HG02763 (cell line): Measurements from ENCODE around the gene CYB5A.

ENCODE experiments used
- ATAC-seq: cut with Tn5 transposase; IDR thresholded peaks from one replicate; pipeline ENCODE4 v1.9.1; 2021; ENCODE audit warnings: mild to moderate bottlenecking, moderate library complexity; ENCODE audit not compliant: unreplicated experiment

The CYB5A gene

GRCh38 chr18:74249181-74249968 lies 42.4 kb downstream of the CYB5A start:
- no peak for ATAC-seq

- ATAC-seq, result peak; percentile 85
Measured at GRCh38 chr18:74248595-74248994, 43.2 kb downstream of the CYB5A start.

GRCh38 chr18:74248189-74248588 lies 43.6 kb downstream of the CYB5A start:
- no peak for ATAC-seq

GRCh38 chr18:74244554-74244953 lies 47.2 kb downstream of the CYB5A start:
- ATAC-seq, result no peak

GRCh38 chr18:74243127-74243526 lies 48.6 kb downstream of the CYB5A start:
- no peak for ATAC-seq

- no peak for ATAC-seq
Measured at GRCh38 chr18:74242438-74243096, 49.2 kb downstream of the CYB5A start.

GRCh38 chr18:74241970-74242369 lies 49.8 kb downstream of the CYB5A start:
- ATAC-seq, result no peak

- no peak for ATAC-seq
Measured at GRCh38 chr18:74241426-74241825, 50.3 kb downstream of the CYB5A start.

- no peak for ATAC-seq
Measured at GRCh38 chr18:74239567-74239966, 52.2 kb downstream of the CYB5A start.

GRCh38 chr18:74234326-74235171 lies 57.2 kb downstream of the CYB5A start:
- ATAC-seq, result no peak

- no peak for ATAC-seq
Measured at GRCh38 chr18:74233933-74234325, 57.8 kb downstream of the CYB5A start.

- no peak for ATAC-seq
Measured at GRCh38 chr18:74230922-74231714, 60.6 kb downstream of the CYB5A start.

GRCh38 chr18:74229891-74230290 lies 61.9 kb downstream of the CYB5A start:
- no peak for ATAC-seq

GRCh38 chr18:74229005-74229404 lies 62.8 kb downstream of the CYB5A start:
- no peak for ATAC-seq

GRCh38 chr18:74228312-74228711 lies 63.5 kb downstream of the CYB5A start:
- ATAC-seq, result no peak

- ATAC-seq, result no peak
Measured at GRCh38 chr18:74226666-74227065, 65.1 kb downstream of the CYB5A start.

GRCh38 chr18:74226156-74226555 lies 65.6 kb downstream of the CYB5A start:
- no peak for ATAC-seq

GRCh38 chr18:74225193-74225840 lies 66.4 kb downstream of the CYB5A start:
- ATAC-seq, result no peak

GRCh38 chr18:74222710-74223494 lies 68.9 kb downstream of the CYB5A start:
- no peak for ATAC-seq
